ENCODE measurements around the gene B4GALNT1. TPM values are rescaled to one million over a fixed set of nuclear protein-coding genes. Genes with fewer than 3 reads are reported as not detected.

The B4GALNT1 gene
- total and polyA plus RNA-seq, 2 of the 13 experiments (the other 11 are each of a cell fraction or from before 2014, with no cell fraction given): 4.5 to 5.4 TPM

DNA sequence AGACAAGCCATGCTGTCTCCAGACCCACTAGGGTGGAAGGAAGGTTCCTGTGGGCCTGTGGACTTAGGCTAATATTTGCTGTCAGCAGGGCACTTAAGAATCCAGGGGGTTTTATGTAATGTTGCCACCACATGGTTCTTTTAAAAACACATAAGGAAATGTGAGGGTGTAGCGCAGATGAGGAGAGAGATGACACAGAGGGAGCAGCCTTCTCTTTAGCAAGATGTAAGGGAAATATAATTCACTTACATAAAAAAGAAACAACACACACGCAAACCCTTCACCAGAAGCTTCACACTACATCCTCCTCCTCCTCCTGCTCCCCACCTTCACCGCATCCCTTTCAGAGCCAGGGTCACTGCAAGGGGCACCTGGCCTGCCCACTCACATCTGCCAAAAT is 46.9 kb downstream of the B4GALNT1 start:
- no peak for DNase-seq (ENCODE audit: low spot score)
- FAIRE-seq: no peak
- H2AFZ ChIP-seq (ENCODE audit: low read length): no peak overlapping the region
- ChIA-PET POLR2A (no interaction called here), CTCF (ENCODE audit: low intra/inter-chr PET ratio, low total read pairs) (no interaction called here)
- H3K27ac ChIP-seq (ENCODE audit: extremely low read length, insufficient read depth, low read length): no peak overlapping the region
- no peak overlapping the region for H3K4me2 ChIP-seq (ENCODE audit: low read depth, low read length)
- WGBS (ENCODE audit: low lambda C conversion rate): 100% methylated on average over 3 of the region's 3 CpGs
- H3K79me2 ChIP-seq (ENCODE audit: insufficient read depth, low read length): no peaks in the 10 kb centered on the region
- no TSS peak for BruUV-seq (replicated peaks)
- TF ChIP-seq KDM6A (CRISPR knock-in tag; IDR thresholded peaks at IDR 0.05; ENCODE audit: low read depth): no peak
- no peak for TF ChIP-seq SATB2 (CRISPR knock-in tag; IDR thresholded peaks at IDR 0.05)
- TF ChIP-seq, protein P1, sequence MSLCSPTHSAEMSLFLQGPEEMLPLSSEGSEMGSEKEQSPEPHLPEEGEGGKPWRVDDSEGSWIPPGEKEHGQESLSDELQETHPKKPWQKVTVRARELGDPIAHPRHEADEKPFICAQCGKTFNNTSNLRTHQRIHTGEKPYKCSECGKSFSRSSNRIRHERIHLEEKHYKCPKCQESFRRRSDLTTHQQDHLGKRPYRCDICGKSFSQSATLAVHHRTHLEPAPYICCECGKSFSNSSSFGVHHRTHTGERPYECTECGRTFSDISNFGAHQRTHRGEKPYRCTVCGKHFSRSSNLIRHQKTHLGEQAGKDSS (CRISPR knock-in tag; IDR thresholded peaks at IDR 0.05; ENCODE audit: borderline replicate concordance, low read depth): no peak
- H3K4me1 ChIP-seq (ENCODE audit: insufficient read depth, low read length): peaks cover 22% of the 10 kb centered on the region
- in situ Hi-C loops (cut with HindIII; ENCODE audit: extremely low pct_ligation_motif_present, low pct_unique_long_range_greater_than_20kb) (no loop called here), intact Hi-C loops (cut with micrococcal nuclease; ENCODE audit: unreplicated experiment) (no loop called here)
- H3K4me3 ChIP-seq (replicated peaks in 1 of 3; ENCODE audit: insufficient read depth in 1 of 3, low read depth in 2 of 3, low read length in 3 of 3): no peak overlapping the region
- no peaks in the 10 kb centered on the region; a peak in 1 of 5 replicates for H3K27me3 ChIP-seq (ENCODE audit: control insufficient read depth in 1 of 2, insufficient read depth in 2 of 2, low read length in 2 of 2)
- no peak overlapping the region for H3K9ac ChIP-seq (ENCODE audit: insufficient read depth, low read depth, low read length)
- H3K9me3 ChIP-seq (ENCODE audit: low read length): no peaks in the 10 kb centered on the region
- H3K36me3 ChIP-seq (replicated peaks in 1 of 2; ENCODE audit: control insufficient read depth in 1 of 2, insufficient read depth in 2 of 2, low read length in 2 of 2): peaks cover 3 to 23% of the 10 kb centered on the region in 2 experiments
- H4K20me1 ChIP-seq (ENCODE audit: insufficient read depth, low read length): no peaks in the 10 kb centered on the region
- ATAC-seq: no peak

GRCh38 chr12:57585156-57585555 is 47.8 kb downstream of the B4GALNT1 start:
- Histone ChIP-seq H3K9me3 (ENCODE audit: low read length) (no peaks in the 10 kb centered on the region), H3K4me1 (ENCODE audit: insufficient read depth, low read length) (peaks cover 25% of the 10 kb centered on the region), H3K27me3 (ENCODE audit: control insufficient read depth in 1 of 2, insufficient read depth in 2 of 2, low read length in 2 of 2) (no peaks in the 10 kb centered on the region), H3K36me3 (replicated peaks in 1 of 2; ENCODE audit: control insufficient read depth in 1 of 2, insufficient read depth in 2 of 2, low read length in 2 of 2) (peaks cover 3 to 25% of the 10 kb centered on the region in 2 experiments), H3K79me2 (ENCODE audit: insufficient read depth, low read length) (no peaks in the 10 kb centered on the region), H3K9ac (ENCODE audit: insufficient read depth, low read depth, low read length) (no peak overlapping the region), H3K4me3 (replicated peaks in 1 of 3; ENCODE audit: insufficient read depth in 1 of 3, low read depth in 2 of 3, low read length in 3 of 3) (no peak overlapping the region), H3K4me2 (ENCODE audit: low read depth, low read length) (no peak overlapping the region), H3K27ac (ENCODE audit: extremely low read length, insufficient read depth, low read length) (no peak overlapping the region), H2AFZ (ENCODE audit: low read length) (no peak overlapping the region), H4K20me1 (ENCODE audit: insufficient read depth, low read length) (no peaks in the 10 kb centered on the region)
- FAIRE-seq: no peak
- ChIA-PET POLR2A (interaction anchor here (0.7 to 2.6 kb wide), 2 partner anchors 36 to 139 kb away, joined by 3 to 8 read pairs; no protein-coding TSS in a partner anchor), CTCF (ENCODE audit: low intra/inter-chr PET ratio, low total read pairs) (interaction anchor here (3.8 kb wide), 1 partner anchor 36 kb away, joined by 53 read pairs; no protein-coding TSS in a partner anchor)
- no peak for ATAC-seq
- in situ Hi-C loops (cut with HindIII; ENCODE audit: extremely low pct_ligation_motif_present, low pct_unique_long_range_greater_than_20kb): no loop called here
- intact Hi-C loops (cut with micrococcal nuclease; ENCODE audit: unreplicated experiment): no loop called here
- 81% methylated on average over 2 of the region's 2 CpGs for WGBS (ENCODE audit: low lambda C conversion rate)
- DNase-seq (ENCODE audit: low spot score): no peak
- no TSS peak for BruUV-seq (replicated peaks)
- TF ChIP-seq ZNF780A (CRISPR knock-in tag; IDR thresholded peaks at IDR 0.05): no peak
- TF ChIP-seq KLF6 (CRISPR knock-in tag; IDR thresholded peaks at IDR 0.05): no peak
- TF ChIP-seq ZNF362 (CRISPR knock-in tag; IDR thresholded peaks at IDR 0.05; ENCODE audit: borderline replicate concordance): no peak
- TF ChIP-seq ZNF160 (CRISPR knock-in tag; IDR thresholded peaks at IDR 0.05): no peak
- no peak for TF ChIP-seq TBP (CRISPR knock-in tag; IDR thresholded peaks at IDR 0.05)
- TF ChIP-seq ZNF20 (CRISPR knock-in tag; IDR thresholded peaks at IDR 0.05): no peak
- no peak for TF ChIP-seq ZNF775 (CRISPR knock-in tag; IDR thresholded peaks at IDR 0.05; ENCODE audit: borderline replicate concordance)
- TF ChIP-seq, protein P2, sequence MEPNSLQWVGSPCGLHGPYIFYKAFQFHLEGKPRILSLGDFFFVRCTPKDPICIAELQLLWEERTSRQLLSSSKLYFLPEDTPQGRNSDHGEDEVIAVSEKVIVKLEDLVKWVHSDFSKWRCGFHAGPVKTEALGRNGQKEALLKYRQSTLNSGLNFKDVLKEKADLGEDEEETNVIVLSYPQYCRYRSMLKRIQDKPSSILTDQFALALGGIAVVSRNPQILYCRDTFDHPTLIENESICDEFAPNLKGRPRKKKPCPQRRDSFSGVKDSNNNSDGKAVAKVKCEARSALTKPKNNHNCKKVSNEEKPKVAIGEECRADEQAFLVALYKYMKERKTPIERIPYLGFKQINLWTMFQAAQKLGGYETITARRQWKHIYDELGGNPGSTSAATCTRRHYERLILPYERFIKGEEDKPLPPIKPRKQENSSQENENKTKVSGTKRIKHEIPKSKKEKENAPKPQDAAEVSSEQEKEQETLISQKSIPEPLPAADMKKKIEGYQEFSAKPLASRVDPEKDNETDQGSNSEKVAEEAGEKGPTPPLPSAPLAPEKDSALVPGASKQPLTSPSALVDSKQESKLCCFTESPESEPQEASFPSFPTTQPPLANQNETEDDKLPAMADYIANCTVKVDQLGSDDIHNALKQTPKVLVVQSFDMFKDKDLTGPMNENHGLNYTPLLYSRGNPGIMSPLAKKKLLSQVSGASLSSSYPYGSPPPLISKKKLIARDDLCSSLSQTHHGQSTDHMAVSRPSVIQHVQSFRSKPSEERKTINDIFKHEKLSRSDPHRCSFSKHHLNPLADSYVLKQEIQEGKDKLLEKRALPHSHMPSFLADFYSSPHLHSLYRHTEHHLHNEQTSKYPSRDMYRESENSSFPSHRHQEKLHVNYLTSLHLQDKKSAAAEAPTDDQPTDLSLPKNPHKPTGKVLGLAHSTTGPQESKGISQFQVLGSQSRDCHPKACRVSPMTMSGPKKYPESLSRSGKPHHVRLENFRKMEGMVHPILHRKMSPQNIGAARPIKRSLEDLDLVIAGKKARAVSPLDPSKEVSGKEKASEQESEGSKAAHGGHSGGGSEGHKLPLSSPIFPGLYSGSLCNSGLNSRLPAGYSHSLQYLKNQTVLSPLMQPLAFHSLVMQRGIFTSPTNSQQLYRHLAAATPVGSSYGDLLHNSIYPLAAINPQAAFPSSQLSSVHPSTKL (CRISPR knock-in tag; IDR thresholded peaks at IDR 0.05): no peak
- no peak for TF ChIP-seq ETV6 (CRISPR knock-in tag; conservative IDR thresholded peaks at IDR 0.05)
- no peak for TF ChIP-seq MYC (CRISPR knock-in tag; IDR thresholded peaks at IDR 0.05; ENCODE audit: borderline replicate concordance)
- no peak for TF ChIP-seq KLF15 (CRISPR knock-in tag; IDR thresholded peaks at IDR 0.05; ENCODE audit: borderline replicate concordance)
